ENCODE results near the gene SHANK1. TPM values are rescaled to one million over a fixed set of nuclear protein-coding genes. Genes with fewer than 3 reads are reported as not detected.
A peak's percentile ranks its signal among the peaks of the same experiment; 100 is the strongest.
"Not testable (repeated sequence)": the region's sequence is repeated elsewhere in the genome, so short reads cannot be mapped to it uniquely, and the experiment has no call there.

Gene SHANK1
- total RNA-seq, 3 donors from 2014 or later (not counting 1 experiment from before 2014, with no cell fraction given) = 0.05 to 0.75 (median 0.20) TPM

GRCh38 chr19:50764409-50764808, 44.8 kb upstream of the SHANK1 start:
- no peak overlapping the region for H3K4me3 Mint-ChIP-seq
- no peaks in the 10 kb centered on the region for H3K4me1 Mint-ChIP-seq
- H3K36me3 Mint-ChIP-seq = no peaks in the 10 kb centered on the region
- Histone ChIP-seq H3K4me3 (ENCODE audit: low read length) (no peak overlapping the region), H3K27ac (ENCODE audit: low read length) (no peak overlapping the region), H3K27me3 (ENCODE audit: control insufficient read depth, insufficient read depth, low read length) (no peaks in the 10 kb centered on the region), H3K4me1 (ENCODE audit: control insufficient read depth, insufficient read depth, low read length) (no peaks in the 10 kb centered on the region), H3K36me3 (ENCODE audit: control insufficient read depth, insufficient read depth, low read length) (no peaks in the 10 kb centered on the region), H3K9me3 (ENCODE audit: control insufficient read depth, insufficient read depth, low read length) (no peaks in the 10 kb centered on the region)
- 86% methylated on average over 7 of the region's 7 CpGs for WGBS (ENCODE audit: insufficient coverage)
- ATAC-seq = no peak
- H3K27ac Mint-ChIP-seq = no peak overlapping the region
- intact Hi-C loops (cut with micrococcal nuclease) = no loop called here
- no peaks in the 10 kb centered on the region for H3K9me3 Mint-ChIP-seq
- no peak for DNase-seq
- TF ChIP-seq CTCF (IDR thresholded peaks at IDR 0.05) = no peak
- H3K27me3 Mint-ChIP-seq (ENCODE audit: low read depth in 2 of 2) = peaks cover 4 to 7% of the 10 kb centered on the region in 2 donors

DNA sequence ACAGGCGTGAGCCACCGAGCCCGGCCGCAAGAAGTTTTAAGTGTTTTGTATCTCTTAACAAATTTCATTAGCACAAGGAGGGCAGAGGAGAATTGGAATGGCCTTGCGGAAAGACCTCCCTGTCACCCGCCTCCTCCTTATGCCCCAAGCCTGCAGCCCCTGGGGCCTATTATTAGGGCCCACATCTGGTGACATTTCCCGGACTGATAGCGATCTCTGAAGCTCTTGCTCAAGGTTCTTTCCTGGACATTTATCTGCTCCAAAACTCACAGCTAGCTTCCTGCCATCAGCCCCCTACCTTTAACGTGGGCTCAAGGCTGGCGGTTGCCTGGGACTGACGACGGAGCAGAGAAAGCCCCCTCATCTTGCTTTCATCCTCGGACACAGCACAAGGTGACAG, 43.9 kb upstream of the SHANK1 start:
- H3K4me3 Mint-ChIP-seq; H3K27ac Mint-ChIP-seq; H3K9me3 ChIP-seq (ENCODE audit: control insufficient read depth, insufficient read depth, low read length); DNase-seq; intact Hi-C loops (cut with micrococcal nuclease); H3K4me1 ChIP-seq (ENCODE audit: control insufficient read depth, insufficient read depth, low read length); H3K36me3 Mint-ChIP-seq; H3K27me3 ChIP-seq (ENCODE audit: control insufficient read depth, insufficient read depth, low read length); H3K4me1 Mint-ChIP-seq; H3K36me3 ChIP-seq (ENCODE audit: control insufficient read depth, insufficient read depth, low read length); H3K27me3 Mint-ChIP-seq (ENCODE audit: low read depth in 2 of 2); ATAC-seq; H3K27ac ChIP-seq (ENCODE audit: low read length); H3K9me3 Mint-ChIP-seq; H3K4me3 ChIP-seq (ENCODE audit: low read length): not testable (repeated sequence)
- WGBS (ENCODE audit: insufficient coverage) = 86% methylated on average over 4 of the region's 13 CpGs

DNA sequence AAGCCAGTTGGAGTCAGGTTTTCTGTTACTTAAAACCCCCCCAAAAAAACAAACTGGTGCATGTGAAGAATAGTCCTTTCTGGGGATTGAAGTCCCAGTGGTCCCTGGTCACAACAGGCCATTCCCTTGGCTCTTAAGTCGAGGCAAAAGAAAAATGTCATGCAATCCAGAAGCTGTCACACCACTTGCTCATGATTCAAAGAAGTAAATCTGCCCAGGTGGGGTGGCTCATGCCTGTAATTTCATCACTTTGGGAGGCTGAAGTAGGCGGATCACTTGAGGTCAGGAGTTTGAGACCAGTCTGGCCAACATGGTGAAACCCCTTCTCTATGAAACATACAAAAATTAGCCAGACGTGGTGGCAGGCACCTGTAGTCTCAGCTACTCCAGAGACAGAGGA, 41.9 kb upstream of the SHANK1 start:
- H3K27me3 Mint-ChIP-seq (ENCODE audit: low read depth in 2 of 2); H3K4me1 Mint-ChIP-seq; H3K36me3 Mint-ChIP-seq; H3K4me3 ChIP-seq (ENCODE audit: low read length); H3K4me1 ChIP-seq (ENCODE audit: control insufficient read depth, insufficient read depth, low read length); H3K4me3 Mint-ChIP-seq; intact Hi-C loops (cut with micrococcal nuclease); H3K27ac ChIP-seq (ENCODE audit: low read length); H3K27ac Mint-ChIP-seq; H3K36me3 ChIP-seq (ENCODE audit: control insufficient read depth, insufficient read depth, low read length); H3K27me3 ChIP-seq (ENCODE audit: control insufficient read depth, insufficient read depth, low read length); H3K9me3 ChIP-seq (ENCODE audit: control insufficient read depth, insufficient read depth, low read length); H3K9me3 Mint-ChIP-seq; DNase-seq; ATAC-seq: not testable (repeated sequence)
- 61% methylated on average over 3 of the region's 3 CpGs for WGBS (ENCODE audit: insufficient coverage)

GRCh38 chr19:50759886-50760285, 40.3 kb upstream of the SHANK1 start:
- Histone ChIP-seq H3K9me3 (ENCODE audit: control insufficient read depth, insufficient read depth, low read length) (no peaks in the 10 kb centered on the region), H3K36me3 (ENCODE audit: control insufficient read depth, insufficient read depth, low read length) (no peaks in the 10 kb centered on the region), H3K4me1 (ENCODE audit: control insufficient read depth, insufficient read depth, low read length) (no peaks in the 10 kb centered on the region), H3K4me3 (ENCODE audit: low read length) (no peak overlapping the region), H3K27me3 (ENCODE audit: control insufficient read depth, insufficient read depth, low read length) (no peaks in the 10 kb centered on the region), H3K27ac (ENCODE audit: low read length) (no peak overlapping the region)
- intact Hi-C loops (cut with micrococcal nuclease) = no loop called here
- ATAC-seq = no peak
- H3K4me3 Mint-ChIP-seq = no peak overlapping the region
- peaks cover 7% of the 10 kb centered on the region in 2 donors for H3K27me3 Mint-ChIP-seq (ENCODE audit: low read depth in 2 of 2)
- H3K27ac Mint-ChIP-seq = no peak overlapping the region
- H3K4me1 Mint-ChIP-seq = no peaks in the 10 kb centered on the region
- H3K36me3 Mint-ChIP-seq = no peaks in the 10 kb centered on the region
- TF ChIP-seq CTCF (IDR thresholded peaks at IDR 0.05) = no peak
- no peaks in the 10 kb centered on the region for H3K9me3 Mint-ChIP-seq
- peak in 1 of 2 donors; percentile 23 for DNase-seq
- WGBS (ENCODE audit: insufficient coverage) = 56% methylated on average over 4 of the region's 4 CpGs

DNA sequence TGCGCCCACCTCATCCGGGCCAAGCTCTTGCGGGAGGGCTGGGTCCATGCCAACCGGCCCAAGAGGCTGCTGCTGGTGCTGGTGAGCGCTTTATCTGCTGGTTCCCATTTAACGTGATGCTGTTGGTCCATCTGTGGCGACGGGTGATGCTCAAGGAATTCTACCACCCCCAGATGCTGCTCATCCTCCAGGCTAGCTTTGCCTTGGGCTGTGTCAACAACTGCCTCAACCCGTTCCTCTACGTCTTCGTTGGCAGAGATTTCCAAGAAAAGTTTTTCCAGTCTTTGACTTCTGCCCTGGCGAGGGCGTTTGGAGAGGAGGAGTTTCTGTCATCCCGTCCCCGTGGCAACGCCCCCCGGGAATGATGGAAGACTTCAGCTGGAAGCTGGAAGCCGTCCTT, 39.5 kb upstream of the SHANK1 start:
- H3K4me1 Mint-ChIP-seq; H3K27me3 Mint-ChIP-seq (ENCODE audit: low read depth in 2 of 2); H3K9me3 Mint-ChIP-seq; H3K36me3 Mint-ChIP-seq; H3K4me1 ChIP-seq (ENCODE audit: control insufficient read depth, insufficient read depth, low read length); H3K27ac ChIP-seq (ENCODE audit: low read length); ATAC-seq; H3K36me3 ChIP-seq (ENCODE audit: control insufficient read depth, insufficient read depth, low read length); DNase-seq; H3K4me3 Mint-ChIP-seq; H3K27ac Mint-ChIP-seq; H3K27me3 ChIP-seq (ENCODE audit: control insufficient read depth, insufficient read depth, low read length); H3K4me3 ChIP-seq (ENCODE audit: low read length); intact Hi-C loops (cut with micrococcal nuclease); H3K9me3 ChIP-seq (ENCODE audit: control insufficient read depth, insufficient read depth, low read length): not testable (repeated sequence)
- WGBS (ENCODE audit: insufficient coverage) = 96% methylated on average over 11 of the region's 18 CpGs

DNA sequence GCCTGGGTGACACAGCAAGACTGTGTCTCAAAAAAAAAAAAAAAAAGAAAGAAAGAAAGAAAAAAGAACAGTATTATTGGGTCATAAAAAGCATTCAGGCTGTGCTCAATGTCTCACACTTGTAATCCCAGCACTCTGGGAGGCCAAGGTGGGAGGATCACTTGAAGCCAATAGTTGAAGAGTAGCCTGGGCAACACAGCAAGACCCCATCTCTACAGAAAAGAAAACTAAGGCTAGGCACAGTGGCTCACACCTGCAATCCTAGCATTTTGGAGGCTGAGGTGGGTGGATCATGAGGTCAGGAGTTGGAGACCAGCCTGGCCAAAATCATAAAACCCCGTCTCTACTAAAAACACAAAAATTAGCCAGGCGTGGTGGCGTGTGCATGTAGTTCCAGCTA, 38.0 kb upstream of the SHANK1 start:
- 100% methylated on average over 2 of the region's 3 CpGs for WGBS (ENCODE audit: insufficient coverage)
- H3K36me3 ChIP-seq (ENCODE audit: control insufficient read depth, insufficient read depth, low read length); DNase-seq; H3K4me1 Mint-ChIP-seq; intact Hi-C loops (cut with micrococcal nuclease); H3K4me3 ChIP-seq (ENCODE audit: low read length); ATAC-seq; H3K9me3 Mint-ChIP-seq; H3K27ac ChIP-seq (ENCODE audit: low read length); H3K36me3 Mint-ChIP-seq; H3K27me3 ChIP-seq (ENCODE audit: control insufficient read depth, insufficient read depth, low read length); H3K4me3 Mint-ChIP-seq; H3K9me3 ChIP-seq (ENCODE audit: control insufficient read depth, insufficient read depth, low read length); H3K4me1 ChIP-seq (ENCODE audit: control insufficient read depth, insufficient read depth, low read length); H3K27ac Mint-ChIP-seq: not testable (repeated sequence)
- H3K27me3 Mint-ChIP-seq (ENCODE audit: low read depth in 2 of 2) = peaks cover 7 to 12% of the 10 kb centered on the region in 2 donors

GRCh38 chr19:50756244-50756643, 36.6 kb upstream of the SHANK1 start:
- H3K4me1 Mint-ChIP-seq; H3K27ac ChIP-seq (ENCODE audit: low read length); H3K9me3 Mint-ChIP-seq; H3K36me3 Mint-ChIP-seq; H3K4me1 ChIP-seq (ENCODE audit: control insufficient read depth, insufficient read depth, low read length); intact Hi-C loops (cut with micrococcal nuclease); H3K36me3 ChIP-seq (ENCODE audit: control insufficient read depth, insufficient read depth, low read length); ATAC-seq; H3K4me3 Mint-ChIP-seq; H3K27ac Mint-ChIP-seq; H3K27me3 ChIP-seq (ENCODE audit: control insufficient read depth, insufficient read depth, low read length); H3K4me3 ChIP-seq (ENCODE audit: low read length); DNase-seq; H3K9me3 ChIP-seq (ENCODE audit: control insufficient read depth, insufficient read depth, low read length): not testable (repeated sequence)
- peaks cover 7 to 12% of the 10 kb centered on the region in 2 donors for H3K27me3 Mint-ChIP-seq (ENCODE audit: low read depth in 2 of 2)
- WGBS (ENCODE audit: insufficient coverage) = 74% methylated on average over 8 of the region's 8 CpGs
